Measurements from ENCODE around the gene AFP. TPM values are rescaled to one million over a fixed set of nuclear protein-coding genes. Genes with fewer than 3 reads are reported as not detected.

AFP gene
- total RNA-seq, 1 donor from 2014 or later, result 11.3 TPM

GRCh38 chr4:73407227-73407673 lies 28.8 kb upstream of the AFP start:
- Histone ChIP-seq H2AFZ (ENCODE audit: low read depth, low read length) (no peak overlapping the region), H3K27me3 (ENCODE audit: insufficient read depth, low read length) (no peaks in the 10 kb centered on the region), H3K9me3 (ENCODE audit: insufficient read depth, low read depth, low read length) (no peaks in the 10 kb centered on the region), H3K4me3 (ENCODE audit: insufficient read depth, low read depth, low read length) (no peak overlapping the region), H3K9ac (ENCODE audit: low read length) (no peak overlapping the region), H3K36me3 (ENCODE audit: insufficient read depth, low read length) (no peaks in the 10 kb centered on the region), H3K27ac (ENCODE audit: low read depth, low read length) (no peak overlapping the region), H3K79me2 (ENCODE audit: insufficient read depth, low read length) (no peaks in the 10 kb centered on the region), H3K4me2 (ENCODE audit: low read length) (no peak overlapping the region), H4K20me1 (ENCODE audit: insufficient read depth, low read length) (no peaks in the 10 kb centered on the region), H3K4me1 (ENCODE audit: insufficient read depth, low read length) (no peaks in the 10 kb centered on the region)
- H3K4me3 Mint-ChIP-seq (ENCODE audit: unreplicated experiment), result no peak overlapping the region
- no peak for FAIRE-seq
- no peak overlapping the region for H3K27ac Mint-ChIP-seq (ENCODE audit: unreplicated experiment)
- H3K27me3 Mint-ChIP-seq (ENCODE audit: low read depth, unreplicated experiment), result no peaks in the 10 kb centered on the region
- no peak for DNase-seq (ENCODE audit: low read depth)
- no peak for TF ChIP-seq EZH2 (IDR thresholded peaks at IDR 0.05; ENCODE audit: insufficient read depth, low read length)
- TF ChIP-seq CTCF (IDR thresholded peaks at IDR 0.05; ENCODE audit: insufficient read depth, low read depth, low read length), result no peak
- no peaks in the 10 kb centered on the region for H3K36me3 Mint-ChIP-seq (ENCODE audit: low read depth, unreplicated experiment)
- H3K4me1 Mint-ChIP-seq (ENCODE audit: low read depth, unreplicated experiment), result no peaks in the 10 kb centered on the region
- no peaks in the 10 kb centered on the region for H3K9me3 Mint-ChIP-seq (ENCODE audit: unreplicated experiment)

DNA sequence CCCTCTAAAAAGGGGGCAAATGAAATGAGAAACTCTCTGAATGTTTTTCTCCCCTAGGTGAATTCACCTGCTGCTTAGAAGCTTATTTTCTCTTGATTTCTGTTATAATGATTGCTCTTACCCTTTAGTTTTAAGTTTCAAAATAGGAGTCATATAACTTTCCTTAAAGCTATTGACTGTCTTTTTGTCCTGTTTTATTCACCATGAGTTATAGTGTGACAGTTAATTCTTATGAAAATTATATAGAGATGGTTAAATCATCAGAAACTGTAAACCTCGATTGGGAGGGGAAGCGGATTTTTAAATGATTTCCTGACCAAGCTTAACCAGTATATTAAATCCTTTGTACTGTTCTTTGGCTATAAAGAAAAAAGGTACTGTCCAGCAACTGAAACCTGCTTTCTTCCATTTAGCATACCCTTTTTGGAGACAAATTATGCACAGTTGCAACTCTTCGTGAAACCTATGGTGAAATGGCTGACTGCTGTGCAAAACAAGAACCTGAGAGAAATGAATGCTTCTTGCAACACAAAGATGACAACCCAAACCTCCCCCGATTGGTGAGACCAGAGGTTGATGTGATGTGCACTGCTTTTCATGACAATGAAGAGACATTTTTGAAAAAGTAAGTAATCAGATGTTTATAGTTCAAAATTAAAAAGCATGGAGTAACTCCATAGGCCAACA lies 27.7 kb upstream of the AFP start:
- H3K36me3 Mint-ChIP-seq (ENCODE audit: low read depth, unreplicated experiment), result no peaks in the 10 kb centered on the region
- Histone ChIP-seq H4K20me1 (ENCODE audit: insufficient read depth, low read length) (no peaks in the 10 kb centered on the region), H3K36me3 (ENCODE audit: insufficient read depth, low read length) (no peaks in the 10 kb centered on the region), H3K4me1 (ENCODE audit: insufficient read depth, low read length) (no peaks in the 10 kb centered on the region), H3K9me3 (ENCODE audit: insufficient read depth, low read depth, low read length) (no peaks in the 10 kb centered on the region), H3K27ac (ENCODE audit: low read depth, low read length) (no peak overlapping the region), H2AFZ (ENCODE audit: low read depth, low read length) (no peak overlapping the region), H3K4me3 (ENCODE audit: insufficient read depth, low read depth, low read length) (no peak overlapping the region), H3K27me3 (ENCODE audit: insufficient read depth, low read length) (no peaks in the 10 kb centered on the region), H3K79me2 (ENCODE audit: insufficient read depth, low read length) (no peaks in the 10 kb centered on the region), H3K4me2 (ENCODE audit: low read length) (no peak overlapping the region), H3K9ac (ENCODE audit: low read length) (no peak overlapping the region)
- FAIRE-seq (no peak), DNase-seq (ENCODE audit: low read depth) (no peak)
- TF ChIP-seq CTCF (IDR thresholded peaks at IDR 0.05; ENCODE audit: insufficient read depth, low read depth, low read length) (no peak), EZH2 (IDR thresholded peaks at IDR 0.05; ENCODE audit: insufficient read depth, low read length) (no peak)
- H3K4me3 Mint-ChIP-seq (ENCODE audit: unreplicated experiment), result no peak overlapping the region
- H3K27ac Mint-ChIP-seq (ENCODE audit: unreplicated experiment), result no peak overlapping the region
- H3K27me3 Mint-ChIP-seq (ENCODE audit: low read depth, unreplicated experiment), result no peaks in the 10 kb centered on the region
- H3K9me3 Mint-ChIP-seq (ENCODE audit: unreplicated experiment), result no peaks in the 10 kb centered on the region
- no peaks in the 10 kb centered on the region for H3K4me1 Mint-ChIP-seq (ENCODE audit: low read depth, unreplicated experiment)
